GM21360 (cell line): ENCODE data around the gene B4GALNT4.
"Not testable (repeated sequence)": the region's sequence is repeated elsewhere in the genome, so short reads cannot be mapped to it uniquely, and the experiment has no call there.

Experiments used
- ATAC-seq: cut with Tn5 transposase; IDR thresholded peaks from one replicate; pipeline ENCODE4 v1.9.1; 2021; ENCODE audit warnings: mild to moderate bottlenecking, moderate library complexity; ENCODE audit not compliant: unreplicated experiment

B4GALNT4 gene, protein sequence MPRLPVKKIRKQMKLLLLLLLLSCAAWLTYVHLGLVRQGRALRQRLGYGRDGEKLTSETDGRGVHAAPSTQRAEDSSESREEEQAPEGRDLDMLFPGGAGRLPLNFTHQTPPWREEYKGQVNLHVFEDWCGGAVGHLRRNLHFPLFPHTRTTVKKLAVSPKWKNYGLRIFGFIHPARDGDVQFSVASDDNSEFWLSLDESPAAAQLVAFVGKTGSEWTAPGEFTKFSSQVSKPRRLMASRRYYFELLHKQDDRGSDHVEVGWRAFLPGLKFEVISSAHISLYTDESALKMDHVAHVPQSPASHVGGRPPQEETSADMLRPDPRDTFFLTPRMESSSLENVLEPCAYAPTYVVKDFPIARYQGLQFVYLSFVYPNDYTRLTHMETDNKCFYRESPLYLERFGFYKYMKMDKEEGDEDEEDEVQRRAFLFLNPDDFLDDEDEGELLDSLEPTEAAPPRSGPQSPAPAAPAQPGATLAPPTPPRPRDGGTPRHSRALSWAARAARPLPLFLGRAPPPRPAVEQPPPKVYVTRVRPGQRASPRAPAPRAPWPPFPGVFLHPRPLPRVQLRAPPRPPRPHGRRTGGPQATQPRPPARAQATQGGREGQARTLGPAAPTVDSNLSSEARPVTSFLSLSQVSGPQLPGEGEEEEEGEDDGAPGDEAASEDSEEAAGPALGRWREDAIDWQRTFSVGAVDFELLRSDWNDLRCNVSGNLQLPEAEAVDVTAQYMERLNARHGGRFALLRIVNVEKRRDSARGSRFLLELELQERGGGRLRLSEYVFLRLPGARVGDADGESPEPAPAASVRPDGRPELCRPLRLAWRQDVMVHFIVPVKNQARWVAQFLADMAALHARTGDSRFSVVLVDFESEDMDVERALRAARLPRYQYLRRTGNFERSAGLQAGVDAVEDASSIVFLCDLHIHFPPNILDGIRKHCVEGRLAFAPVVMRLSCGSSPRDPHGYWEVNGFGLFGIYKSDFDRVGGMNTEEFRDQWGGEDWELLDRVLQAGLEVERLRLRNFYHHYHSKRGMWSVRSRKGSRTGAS

DNA sequence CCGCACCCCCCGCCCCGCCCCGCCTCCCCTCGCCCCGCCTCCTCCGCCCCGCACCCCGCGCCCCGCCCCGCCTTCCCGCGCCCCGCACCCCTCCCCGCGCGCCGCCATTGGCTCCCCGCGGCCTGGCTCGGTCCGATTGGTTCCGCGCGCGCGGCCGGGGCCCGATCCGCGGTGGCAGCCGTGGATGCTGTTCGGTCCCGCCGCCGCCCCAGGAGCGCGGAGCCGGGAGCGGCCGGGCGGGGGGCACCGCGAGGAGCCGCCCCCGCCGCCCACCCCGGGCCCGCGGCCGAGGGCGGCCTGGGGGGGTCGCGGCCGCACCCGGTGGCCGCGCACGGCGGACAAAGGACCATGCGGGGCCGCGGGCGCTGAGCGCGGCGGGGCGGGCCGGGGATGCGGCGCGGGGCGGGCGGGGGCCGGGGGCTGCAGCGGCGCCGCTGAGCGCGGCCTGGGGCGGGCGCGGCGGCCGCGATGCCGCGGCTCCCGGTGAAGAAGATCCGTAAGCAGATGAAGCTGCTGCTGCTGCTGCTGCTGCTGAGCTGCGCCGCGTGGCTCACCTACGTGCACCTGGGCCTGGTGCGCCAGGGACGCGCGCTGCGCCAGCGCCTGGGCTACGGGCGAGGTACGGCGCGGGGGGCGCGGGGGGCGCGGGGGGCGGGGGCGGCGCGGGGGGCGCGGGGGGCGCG, at the start of gene B4GALNT4:
TSS of gene B4GALNT4 (plus strand) at position 164 of the 683 bp plus-strand sequence. CDS start at position 469, 305 bp downstream.
- no peak for ATAC-seq

DNA sequence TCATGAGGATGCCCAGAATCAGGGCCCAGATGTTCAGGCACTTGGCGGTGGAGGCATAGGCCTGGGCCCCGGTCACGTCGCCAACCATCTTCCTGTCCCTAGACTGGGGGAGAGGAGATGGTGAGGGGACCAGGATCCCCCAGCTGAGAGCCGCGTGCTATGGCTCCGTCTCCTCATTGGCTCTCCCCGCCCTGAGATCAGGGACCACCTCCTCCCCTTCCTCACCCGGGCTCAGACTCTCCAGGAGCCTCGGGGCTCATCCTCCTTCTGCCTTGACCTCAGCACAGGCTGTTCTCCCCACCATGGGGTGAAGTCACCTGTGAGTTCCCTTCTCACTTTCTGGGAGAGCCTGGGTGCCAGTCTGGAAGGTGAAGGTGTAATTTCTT, 49.4 kb upstream of the B4GALNT4 start:
- ATAC-seq: not testable (repeated sequence)

DNA sequence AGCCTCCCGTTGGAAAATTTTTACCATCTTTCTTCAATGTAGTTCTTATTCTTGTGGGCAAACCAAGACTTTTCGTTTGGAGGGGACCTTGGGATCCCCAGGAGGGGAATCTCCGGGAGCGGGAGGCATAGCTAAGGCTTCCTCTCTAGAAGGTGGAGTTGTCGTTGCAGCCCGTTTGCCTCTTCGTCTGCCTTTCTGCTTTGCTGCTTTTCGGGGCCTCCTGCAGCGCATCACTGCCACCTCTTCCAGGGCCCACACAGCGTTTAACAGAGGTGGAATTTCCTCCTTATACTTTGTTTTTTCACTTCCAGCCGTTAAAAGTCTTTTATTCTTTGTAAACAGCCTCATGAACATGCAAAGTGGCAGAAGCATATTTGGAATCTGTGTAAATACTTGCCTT, 45.1 kb upstream of the B4GALNT4 start:
- ATAC-seq: no peak

DNA sequence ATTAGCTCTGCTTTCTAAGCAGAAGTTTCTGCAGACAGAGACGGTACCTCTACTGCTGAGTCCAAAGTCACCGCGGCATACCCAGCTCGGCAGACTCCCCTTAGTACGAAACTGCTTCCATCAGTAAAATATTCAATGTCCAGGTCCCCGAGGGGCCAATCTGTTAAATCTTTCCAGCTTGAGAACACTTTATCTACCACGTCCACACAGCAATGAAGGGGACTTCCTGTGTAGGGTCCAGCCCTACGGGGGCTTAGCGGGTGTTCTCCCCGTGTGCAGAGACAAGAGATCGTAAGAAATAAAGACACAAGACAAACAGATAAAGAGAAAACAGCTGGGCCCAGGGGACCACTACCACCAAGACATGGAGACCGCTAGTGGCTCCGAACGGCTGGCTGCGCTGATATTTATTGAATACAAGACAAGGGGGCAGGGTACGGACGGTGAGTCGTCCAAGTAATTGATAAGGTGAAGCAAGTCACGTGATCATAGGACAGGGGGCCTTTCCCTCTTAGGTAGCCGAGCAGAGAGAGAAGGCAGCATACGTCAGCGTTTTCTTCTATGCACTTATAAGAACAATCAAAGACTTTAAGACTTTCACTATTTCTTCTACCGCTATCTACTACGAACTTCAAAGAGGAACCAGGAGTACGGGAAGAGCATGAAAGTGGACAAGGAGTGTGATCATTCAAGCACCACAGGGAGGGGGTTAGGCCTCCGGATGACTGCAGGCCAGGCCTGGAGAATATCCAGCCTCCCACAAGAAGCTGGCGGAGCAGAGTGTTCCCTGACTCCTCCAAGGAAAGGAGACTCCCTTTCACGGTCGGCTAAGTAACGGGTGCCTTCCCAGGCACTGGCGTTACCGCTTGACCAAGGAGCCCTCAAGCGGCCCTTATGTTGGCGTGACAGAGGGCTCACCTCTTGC, 44.4 kb upstream of the B4GALNT4 start:
- not testable (repeated sequence) for ATAC-seq

DNA sequence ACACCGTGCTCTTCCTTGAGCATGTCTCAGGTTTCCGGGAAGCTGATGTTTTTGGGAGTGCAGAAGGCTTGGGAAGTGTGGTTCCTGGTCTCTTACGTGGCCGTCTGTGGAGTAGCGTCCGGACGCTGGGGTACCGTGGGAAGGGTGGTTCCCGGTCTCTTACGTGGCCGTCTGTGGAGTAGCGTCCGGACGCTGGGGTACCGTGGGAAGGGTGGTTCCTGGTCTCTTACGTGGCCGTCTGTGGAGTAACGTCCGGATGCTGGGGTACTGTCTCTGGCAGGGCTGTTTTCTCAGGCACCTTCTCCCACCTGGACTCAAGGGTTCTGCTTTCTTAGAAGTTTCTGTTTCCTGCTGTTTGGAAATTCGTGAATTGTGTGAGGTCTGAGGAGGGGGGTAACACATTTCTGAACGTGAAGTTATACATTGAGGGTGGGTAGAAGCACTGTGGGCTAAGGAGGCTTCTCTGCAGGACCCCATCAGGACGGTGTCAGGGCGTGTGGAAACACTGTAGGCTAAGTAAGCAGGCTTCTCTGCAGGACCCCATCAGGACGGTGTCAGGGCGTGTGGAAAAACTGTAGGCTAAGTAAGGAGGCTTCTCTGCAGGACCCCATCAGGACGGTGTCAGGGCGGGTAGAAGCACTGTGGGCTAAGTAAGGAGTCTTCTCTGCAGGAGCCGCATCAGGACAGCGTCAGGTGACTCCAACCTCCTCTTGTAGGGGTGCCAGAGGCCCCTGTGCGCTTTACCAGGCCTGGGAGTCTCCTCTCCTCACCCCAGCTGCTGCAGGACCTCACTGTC, 43.3 kb upstream of the B4GALNT4 start:
- no peak for ATAC-seq

DNA sequence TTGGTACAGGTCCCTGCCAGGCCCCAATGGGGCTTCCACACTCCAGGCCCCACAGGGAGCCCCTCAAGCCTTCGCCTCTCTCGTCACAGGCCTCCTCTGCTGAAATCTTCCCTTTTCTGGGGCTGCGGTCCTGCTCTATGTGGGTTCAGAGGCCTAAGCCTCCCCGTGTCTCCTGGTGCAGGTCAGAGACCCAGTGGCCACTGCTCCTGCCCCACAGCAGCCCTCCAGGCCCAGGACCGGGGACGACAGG, 42.8 kb upstream of the B4GALNT4 start:
- no peak for ATAC-seq

DNA sequence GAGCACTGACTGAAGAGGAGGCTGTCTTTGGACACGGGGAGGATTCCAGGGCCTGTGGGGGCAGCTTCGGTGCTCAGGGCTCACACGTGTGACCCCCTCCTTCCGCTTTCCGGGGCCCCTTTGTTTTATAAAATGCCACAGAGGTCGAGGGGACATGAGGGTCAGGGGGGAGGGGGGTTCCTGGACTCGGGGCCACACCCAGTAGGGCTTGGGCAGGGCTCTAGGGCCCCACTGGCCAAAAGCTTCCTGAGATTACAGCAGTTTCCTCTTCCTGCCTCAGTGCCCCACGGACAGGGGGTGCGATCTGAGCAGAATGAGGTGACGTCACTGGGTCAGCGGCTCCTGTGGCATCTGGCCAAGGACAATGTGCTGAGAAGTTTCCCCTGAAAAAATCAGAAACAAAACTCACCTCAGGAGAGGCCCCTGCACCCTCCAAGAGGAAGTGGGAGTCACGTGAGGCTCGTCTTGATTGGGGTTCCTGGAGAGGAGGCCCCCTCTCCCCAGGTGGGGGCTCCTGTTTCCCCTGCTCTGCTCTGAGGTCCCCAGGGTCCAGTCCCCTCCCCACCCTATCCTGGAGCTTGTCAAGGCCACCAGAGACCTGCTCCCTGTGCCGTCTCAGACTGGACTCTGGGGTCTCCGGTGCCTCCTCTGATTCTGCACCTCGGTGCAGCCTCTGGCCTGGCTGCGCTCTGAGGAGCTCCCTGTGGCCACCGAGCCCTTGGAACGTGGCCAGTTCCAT, 42.3 kb upstream of the B4GALNT4 start:
- ATAC-seq: peak; percentile 81

DNA sequence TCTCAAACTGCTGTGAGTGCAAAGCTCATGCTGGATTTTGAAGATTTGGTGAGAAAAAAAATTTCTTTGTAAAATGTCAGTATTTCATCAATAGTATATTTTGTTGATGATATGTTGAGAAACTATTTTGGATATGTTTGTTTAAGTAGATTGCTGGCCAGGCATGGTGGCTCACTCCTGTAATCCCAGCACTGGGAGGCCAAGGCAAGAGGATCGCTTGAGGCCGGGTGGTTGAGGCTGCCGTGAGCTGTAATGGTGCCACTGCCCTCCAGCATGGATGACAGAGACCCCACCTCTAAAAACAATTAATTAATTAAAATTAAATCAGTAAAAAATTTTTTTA, 41.7 kb upstream of the B4GALNT4 start:
- no peak for ATAC-seq

DNA sequence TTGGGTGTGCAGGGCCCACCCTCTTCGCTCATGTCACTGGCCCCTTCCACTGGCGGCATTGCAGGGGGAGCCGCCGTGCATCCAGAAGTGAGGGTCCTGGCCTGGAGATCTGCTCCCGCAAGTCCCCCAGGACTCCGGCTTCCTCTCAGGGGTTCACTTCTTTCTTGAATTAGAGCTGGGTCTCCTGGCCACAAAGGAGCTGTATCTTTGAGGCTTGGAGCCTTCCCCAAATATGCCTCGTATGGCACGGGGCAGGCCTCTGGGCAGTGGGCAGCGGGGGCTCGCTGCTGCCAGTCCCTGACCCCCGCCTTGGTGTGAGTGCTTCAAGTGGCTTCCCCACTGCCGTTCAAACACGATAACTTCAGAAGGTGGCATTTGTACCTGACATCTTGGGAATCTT, 41.3 kb upstream of the B4GALNT4 start:
- no peak for ATAC-seq

DNA sequence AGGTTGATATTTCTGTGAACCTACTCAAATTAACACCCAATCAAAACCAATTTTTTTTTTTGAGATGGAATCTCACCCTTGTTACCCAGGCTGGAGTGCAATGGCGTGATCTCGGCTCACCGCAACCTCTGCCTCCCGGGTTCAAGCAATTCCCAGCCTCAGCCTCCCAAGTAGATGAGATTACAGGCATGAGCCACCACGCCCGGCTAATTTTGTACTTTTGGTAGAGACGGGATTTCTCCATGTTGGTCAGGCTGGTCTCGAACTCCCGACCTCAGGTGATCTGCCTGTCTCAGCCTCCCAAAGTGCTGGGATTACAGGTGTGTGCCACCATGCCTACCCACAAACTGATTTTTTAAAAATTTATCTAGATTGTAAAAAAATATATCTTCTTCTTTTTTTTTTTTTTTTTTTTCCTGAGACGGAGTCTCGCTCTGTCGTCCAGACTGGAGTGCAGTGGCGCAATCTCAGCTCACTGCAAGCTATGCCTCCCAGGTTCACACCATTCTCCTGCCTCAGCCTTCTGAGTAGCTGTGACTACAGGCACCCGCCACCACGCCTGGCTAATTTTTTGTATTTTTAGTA, 40.7 kb upstream of the B4GALNT4 start:
- not testable (repeated sequence) for ATAC-seq

DNA sequence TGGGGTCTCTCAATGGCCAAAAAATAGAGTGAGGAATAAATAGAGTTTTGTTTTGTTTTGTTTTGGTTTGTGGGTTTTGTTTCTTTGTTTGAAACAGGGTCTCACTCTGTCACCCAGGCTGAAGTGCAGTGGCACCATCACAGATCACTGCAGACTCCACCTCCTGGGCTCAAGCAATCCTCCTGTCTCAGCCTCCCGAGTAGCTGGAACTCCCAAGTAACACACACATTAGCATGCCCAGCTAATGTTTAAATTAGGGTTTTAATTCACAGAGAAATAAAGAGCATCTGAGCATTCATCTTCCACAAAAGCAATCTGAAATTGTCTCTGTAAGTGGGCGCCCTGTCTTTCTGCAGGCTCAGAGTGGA, 39.4 kb upstream of the B4GALNT4 start:
- ATAC-seq: no peak

DNA sequence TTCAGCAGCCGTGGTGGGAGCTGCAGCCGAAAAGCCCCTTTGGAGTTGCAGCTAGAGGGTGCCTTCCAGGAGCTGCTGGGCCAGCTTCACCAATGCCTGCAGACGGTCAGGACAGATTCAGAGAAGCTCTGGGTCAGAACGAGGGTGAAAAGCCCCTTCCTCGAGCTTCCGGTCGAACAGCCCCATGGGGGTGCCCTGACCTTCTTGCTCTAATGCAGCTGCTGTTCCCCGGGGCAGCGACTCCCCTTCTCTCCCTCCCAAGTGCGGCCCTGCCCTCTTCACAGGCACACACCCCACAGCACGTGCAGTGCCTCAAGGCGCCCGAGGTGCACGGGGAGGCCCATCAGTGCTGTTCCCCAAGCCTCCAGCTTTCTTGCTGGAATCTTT, 39.0 kb upstream of the B4GALNT4 start:
- ATAC-seq: no peak

DNA sequence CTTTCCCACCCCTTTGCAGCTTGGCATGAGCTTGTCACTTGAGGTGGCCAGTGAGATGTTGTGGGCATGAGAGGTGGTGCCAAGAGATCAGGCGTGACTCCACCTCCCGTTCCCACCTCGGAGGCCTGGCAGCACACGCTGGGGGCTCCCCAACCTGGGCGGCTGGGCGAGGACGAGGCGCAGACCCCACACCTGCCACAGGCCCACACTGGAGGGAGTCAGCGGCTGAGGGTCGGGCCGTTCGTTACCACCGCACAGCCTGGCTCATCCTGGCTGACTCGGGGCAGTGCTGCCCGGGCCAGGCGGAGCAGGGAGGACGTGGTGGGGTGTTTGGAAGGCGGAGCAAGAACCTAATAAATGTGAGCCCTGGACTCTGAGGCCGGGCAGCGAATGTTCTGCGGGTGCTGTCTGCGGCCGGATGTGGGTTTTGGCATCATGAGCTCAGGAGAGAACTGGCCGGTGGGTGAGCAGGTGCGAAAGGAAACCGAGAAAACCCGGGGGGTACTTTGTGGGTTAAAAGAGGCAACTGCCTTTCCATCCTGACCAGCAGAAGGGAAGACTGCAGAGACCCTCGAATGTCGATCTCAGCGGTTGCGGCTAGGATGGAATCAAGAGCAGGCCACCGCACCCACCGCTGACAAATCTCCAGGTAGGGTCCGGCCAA, 38.5 kb upstream of the B4GALNT4 start:
- ATAC-seq: no peak

DNA sequence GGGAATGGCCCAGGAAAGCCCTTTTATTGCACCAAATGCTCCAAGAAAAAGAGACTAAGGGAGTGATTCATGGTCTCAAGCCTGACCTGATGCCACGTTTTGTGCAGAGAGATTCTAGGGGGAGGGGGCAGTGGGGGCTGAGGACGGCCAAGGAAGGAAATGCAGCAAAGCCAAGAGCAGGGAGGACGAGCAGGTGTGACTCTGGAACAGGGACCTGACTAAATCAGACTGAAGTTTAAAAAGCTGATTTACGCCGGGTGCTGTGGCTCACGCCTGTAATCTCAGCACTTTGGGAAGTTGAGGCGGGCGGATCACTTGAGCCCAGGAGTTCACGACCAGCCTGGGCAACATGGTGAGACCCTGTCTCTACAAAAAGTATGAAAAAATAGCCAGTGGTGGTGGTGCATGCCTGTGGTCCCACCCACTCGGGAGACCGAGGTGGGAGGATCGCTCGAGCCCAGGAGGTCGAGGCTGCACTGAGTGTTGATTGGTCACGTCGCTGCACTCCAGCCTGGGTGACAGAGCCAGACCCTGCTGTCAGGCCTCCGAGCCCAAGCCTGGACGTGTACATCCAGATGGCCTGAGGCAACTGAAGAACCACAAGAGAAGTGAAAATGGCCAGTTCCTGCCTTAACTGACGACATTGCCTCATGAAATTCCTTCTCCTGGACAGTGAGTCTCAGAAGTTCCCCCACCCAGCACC, 37.8 kb upstream of the B4GALNT4 start:
- no peak for ATAC-seq

DNA sequence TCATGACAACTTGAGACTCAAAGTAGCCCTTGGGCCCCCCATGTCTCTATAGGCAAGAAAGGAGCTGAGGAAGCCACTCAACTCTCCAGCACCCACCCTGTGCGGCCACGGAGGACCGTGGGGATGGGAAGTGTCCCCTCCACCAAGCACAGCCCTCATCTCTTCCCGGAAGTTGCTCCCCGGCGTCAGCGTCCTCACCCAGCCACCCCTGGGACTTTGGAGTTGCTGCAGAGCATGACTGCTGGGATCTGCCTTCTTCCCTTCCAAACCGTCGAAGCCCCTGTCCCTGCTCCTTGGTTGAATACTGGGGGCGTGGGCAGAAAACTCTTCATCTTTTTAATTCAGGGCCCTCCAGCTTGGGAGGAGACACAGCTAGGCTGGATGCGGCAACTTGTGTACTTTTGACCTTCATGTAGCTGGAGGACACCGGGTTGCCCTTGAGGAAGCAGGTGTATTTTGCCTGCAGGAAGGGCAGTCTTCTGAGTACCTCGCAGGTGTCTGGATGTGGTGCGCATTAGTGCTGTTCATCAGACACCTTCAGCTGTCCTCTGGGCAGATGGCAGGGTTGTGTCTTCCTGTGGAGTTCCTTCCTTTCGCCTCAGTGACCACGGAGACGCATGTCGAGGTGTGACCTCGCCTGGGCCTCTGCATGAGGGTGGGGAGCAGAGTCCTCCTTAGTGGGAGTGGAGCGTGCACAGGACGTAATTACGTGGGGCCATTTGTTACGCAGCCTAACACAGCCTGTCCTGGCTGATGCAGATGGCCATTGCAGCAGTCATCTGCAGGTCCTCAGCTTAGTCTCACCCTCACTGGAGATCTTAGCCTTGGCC, 36.4 kb upstream of the B4GALNT4 start:
- no peak for ATAC-seq

DNA sequence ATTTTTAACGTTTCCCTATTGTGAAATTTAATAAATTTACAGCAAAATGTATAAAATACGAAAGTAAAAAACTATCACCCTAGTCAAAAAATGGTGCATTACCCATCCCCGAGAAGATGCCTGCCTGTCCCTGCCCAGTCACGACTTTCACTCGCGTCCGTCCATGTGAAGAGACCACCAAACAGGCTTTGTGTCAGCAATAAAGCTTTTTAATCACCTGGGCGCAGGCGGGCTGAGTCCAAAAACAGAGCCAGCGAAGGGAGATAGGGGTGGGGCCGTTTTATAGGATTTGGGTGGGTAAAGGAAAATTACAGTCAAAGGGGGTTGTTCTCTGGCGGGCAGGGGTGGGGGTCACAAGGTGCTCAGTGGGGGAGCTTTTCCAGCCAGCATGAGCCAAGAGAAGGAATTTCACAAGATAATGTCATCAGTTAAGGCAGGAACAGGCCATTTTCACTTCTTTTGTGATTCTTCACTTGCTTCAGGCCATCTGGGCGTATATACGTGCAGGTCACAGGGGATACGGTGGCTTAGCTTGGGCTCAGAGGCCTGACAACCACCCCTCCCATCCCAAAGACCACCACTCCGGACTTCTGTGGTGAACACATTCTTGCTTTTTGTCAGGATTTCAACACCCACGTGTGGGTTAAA, 35.6 kb upstream of the B4GALNT4 start:
- ATAC-seq: not testable (repeated sequence)
